ENCODE data around the gene CAMKK2. TPM values are rescaled to one million over a fixed set of nuclear protein-coding genes. Genes with fewer than 3 reads are reported as not detected.

The CAMKK2 gene
- total RNA-seq, 1 experiment from 2014 or later, result 34.0 TPM

GRCh38 chr12:121252712-121253345, 43.7 kb downstream of the CAMKK2 start:
- no peak overlapping the region for H3K27ac Mint-ChIP-seq (ENCODE audit: unreplicated experiment)
- H3K4me1 Mint-ChIP-seq (ENCODE audit: low read depth, unreplicated experiment), result no peaks in the 10 kb centered on the region
- no TSS peak for BruUV-seq (replicated peaks)
- DNase-seq, result no peak
- H3K36me3 Mint-ChIP-seq (ENCODE audit: insufficient read depth, unreplicated experiment), result peaks cover 57% of the 10 kb centered on the region
- no peaks in the 10 kb centered on the region for H3K9me3 Mint-ChIP-seq (ENCODE audit: low read depth, unreplicated experiment)
- CTCF ChIA-PET, result no interaction called here
- no peaks in the 10 kb centered on the region for H3K27me3 Mint-ChIP-seq (ENCODE audit: unreplicated experiment)
- intact Hi-C loops (cut with micrococcal nuclease; ENCODE audit: unreplicated experiment), result no loop called here
- H3K4me3 Mint-ChIP-seq (ENCODE audit: low read depth, unreplicated experiment), result no peak overlapping the region
- TF ChIP-seq, protein P1, sequence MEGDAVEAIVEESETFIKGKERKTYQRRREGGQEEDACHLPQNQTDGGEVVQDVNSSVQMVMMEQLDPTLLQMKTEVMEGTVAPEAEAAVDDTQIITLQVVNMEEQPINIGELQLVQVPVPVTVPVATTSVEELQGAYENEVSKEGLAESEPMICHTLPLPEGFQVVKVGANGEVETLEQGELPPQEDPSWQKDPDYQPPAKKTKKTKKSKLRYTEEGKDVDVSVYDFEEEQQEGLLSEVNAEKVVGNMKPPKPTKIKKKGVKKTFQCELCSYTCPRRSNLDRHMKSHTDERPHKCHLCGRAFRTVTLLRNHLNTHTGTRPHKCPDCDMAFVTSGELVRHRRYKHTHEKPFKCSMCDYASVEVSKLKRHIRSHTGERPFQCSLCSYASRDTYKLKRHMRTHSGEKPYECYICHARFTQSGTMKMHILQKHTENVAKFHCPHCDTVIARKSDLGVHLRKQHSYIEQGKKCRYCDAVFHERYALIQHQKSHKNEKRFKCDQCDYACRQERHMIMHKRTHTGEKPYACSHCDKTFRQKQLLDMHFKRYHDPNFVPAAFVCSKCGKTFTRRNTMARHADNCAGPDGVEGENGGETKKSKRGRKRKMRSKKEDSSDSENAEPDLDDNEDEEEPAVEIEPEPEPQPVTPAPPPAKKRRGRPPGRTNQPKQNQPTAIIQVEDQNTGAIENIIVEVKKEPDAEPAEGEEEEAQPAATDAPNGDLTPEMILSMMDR (IDR thresholded peaks at IDR 0.05; ENCODE audit: unreplicated experiment), result no peak

- Mint-ChIP-seq H3K4me1 (ENCODE audit: low read depth, unreplicated experiment) (no peaks in the 10 kb centered on the region), H3K27ac (ENCODE audit: unreplicated experiment) (no peak overlapping the region), H3K9me3 (ENCODE audit: low read depth, unreplicated experiment) (no peaks in the 10 kb centered on the region), H3K4me3 (ENCODE audit: low read depth, unreplicated experiment) (no peak overlapping the region), H3K27me3 (ENCODE audit: unreplicated experiment) (no peaks in the 10 kb centered on the region), H3K36me3 (ENCODE audit: insufficient read depth, unreplicated experiment) (peaks cover 59% of the 10 kb centered on the region)
- CTCF ChIA-PET, result no interaction called here
- intact Hi-C loops (cut with micrococcal nuclease; ENCODE audit: unreplicated experiment), result no loop called here
- no TSS peak for BruUV-seq (replicated peaks)
- TF ChIP-seq, protein P1 (IDR thresholded peaks at IDR 0.05; ENCODE audit: unreplicated experiment), result no peak
- DNase-seq, result no peak
Measured at GRCh38 chr12:121251838-121252237, 44.7 kb downstream of the CAMKK2 start.

DNA sequence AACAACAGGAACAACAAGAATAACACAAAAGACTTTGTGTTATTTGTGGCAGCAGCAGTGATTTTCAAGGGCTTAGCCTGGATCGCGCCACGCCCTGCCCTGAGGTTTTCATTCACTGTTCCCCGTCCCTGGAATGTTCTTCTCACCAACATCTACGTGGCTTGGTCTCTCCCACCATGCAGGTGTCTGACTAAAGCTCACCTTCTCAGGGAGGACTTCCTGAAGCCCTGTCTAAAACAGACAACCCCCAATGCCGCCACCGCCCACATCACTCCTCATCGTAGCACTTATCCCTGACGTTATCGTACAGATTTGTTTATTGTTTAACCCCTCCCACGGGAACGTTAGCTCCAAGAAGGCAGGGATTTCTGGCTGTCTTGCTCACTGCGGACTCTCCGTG, 46.1 kb downstream of the CAMKK2 start:
- no peak for DNase-seq
- no peaks in the 10 kb centered on the region for H3K4me1 Mint-ChIP-seq (ENCODE audit: low read depth, unreplicated experiment)
- H3K27ac Mint-ChIP-seq (ENCODE audit: unreplicated experiment), result no peak overlapping the region
- H3K9me3 Mint-ChIP-seq (ENCODE audit: low read depth, unreplicated experiment), result no peaks in the 10 kb centered on the region
- H3K4me3 Mint-ChIP-seq (ENCODE audit: low read depth, unreplicated experiment), result no peak overlapping the region
- TF ChIP-seq, protein P1 (IDR thresholded peaks at IDR 0.05; ENCODE audit: unreplicated experiment), result no peak
- no peaks in the 10 kb centered on the region for H3K27me3 Mint-ChIP-seq (ENCODE audit: unreplicated experiment)
- intact Hi-C loops (cut with micrococcal nuclease; ENCODE audit: unreplicated experiment), result no loop called here
- CTCF ChIA-PET, result no interaction called here
- no TSS peak for BruUV-seq (replicated peaks)
- peaks cover 51% of the 10 kb centered on the region for H3K36me3 Mint-ChIP-seq (ENCODE audit: insufficient read depth, unreplicated experiment)

DNA sequence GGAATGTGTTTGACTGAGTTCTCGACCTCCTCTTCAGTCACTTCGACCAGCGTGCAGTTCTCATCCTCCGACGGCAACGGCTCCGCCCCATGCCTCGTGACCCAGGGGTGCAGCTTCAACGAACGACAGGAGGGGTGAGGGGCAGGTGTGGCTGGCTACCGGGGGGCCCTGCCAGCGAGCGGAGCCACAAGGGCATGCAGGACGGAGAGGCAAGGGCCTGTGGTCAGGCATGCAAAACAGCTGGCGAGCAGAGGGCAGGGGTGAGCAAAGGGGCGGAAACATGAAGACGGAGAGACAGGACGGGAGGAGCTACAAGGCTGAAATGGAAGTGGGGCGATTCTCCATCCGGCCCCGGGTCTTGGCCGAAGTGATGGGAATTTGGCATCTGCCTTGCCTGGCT, 47.9 kb downstream of the CAMKK2 start:
- CTCF ChIA-PET, result interaction anchor here (1.0 kb wide), 1 partner anchor 21 kb away, joined by 3 read pairs; no protein-coding TSS in a partner anchor
- no TSS peak for BruUV-seq (replicated peaks)
- H3K27ac Mint-ChIP-seq (ENCODE audit: unreplicated experiment), result no peak overlapping the region
- H3K9me3 Mint-ChIP-seq (ENCODE audit: low read depth, unreplicated experiment), result no peaks in the 10 kb centered on the region
- no peak for DNase-seq
- TF ChIP-seq, protein P1 (IDR thresholded peaks at IDR 0.05; ENCODE audit: unreplicated experiment), result no peak
- no peaks in the 10 kb centered on the region for H3K4me1 Mint-ChIP-seq (ENCODE audit: low read depth, unreplicated experiment)
- intact Hi-C loops (cut with micrococcal nuclease; ENCODE audit: unreplicated experiment), result no loop called here
- no peaks in the 10 kb centered on the region for H3K27me3 Mint-ChIP-seq (ENCODE audit: unreplicated experiment)
- H3K4me3 Mint-ChIP-seq (ENCODE audit: low read depth, unreplicated experiment), result no peak overlapping the region
- H3K36me3 Mint-ChIP-seq (ENCODE audit: insufficient read depth, unreplicated experiment), result peaks cover 38% of the 10 kb centered on the region
